NCI-H345 treated with DMSO at 0.1 percent for 48 hours (cell line): Measurements from ENCODE around the gene TNFRSF19.

Experiments used
- DNase-seq: peaks from one replicate; lab custom pipeline; 2025; ENCODE audit not compliant: unreplicated experiment; lab: John Stamatoyannopoulos, UW

TNFRSF19 gene

DNA sequence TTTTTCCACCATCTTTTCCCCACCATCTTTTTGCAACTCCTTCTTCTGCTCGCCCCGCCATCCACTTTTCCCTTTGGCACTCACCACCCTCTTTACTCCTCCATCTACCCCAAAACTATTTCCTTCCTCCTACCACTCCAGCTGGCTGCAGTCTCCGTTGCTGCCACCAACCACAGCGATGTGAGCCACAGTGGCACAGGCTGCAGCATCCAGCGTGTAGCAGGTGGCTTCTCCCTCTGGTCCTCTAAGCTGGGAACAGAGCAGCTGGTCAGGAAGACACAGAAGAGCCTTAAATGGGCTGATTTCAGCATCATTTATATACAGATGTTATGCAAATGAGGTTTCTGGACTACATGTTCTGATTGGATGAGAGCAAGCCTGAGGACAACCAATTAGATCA lies 144.5 kb downstream of the TNFRSF19 start:
- DNase-seq = no peak

DNA sequence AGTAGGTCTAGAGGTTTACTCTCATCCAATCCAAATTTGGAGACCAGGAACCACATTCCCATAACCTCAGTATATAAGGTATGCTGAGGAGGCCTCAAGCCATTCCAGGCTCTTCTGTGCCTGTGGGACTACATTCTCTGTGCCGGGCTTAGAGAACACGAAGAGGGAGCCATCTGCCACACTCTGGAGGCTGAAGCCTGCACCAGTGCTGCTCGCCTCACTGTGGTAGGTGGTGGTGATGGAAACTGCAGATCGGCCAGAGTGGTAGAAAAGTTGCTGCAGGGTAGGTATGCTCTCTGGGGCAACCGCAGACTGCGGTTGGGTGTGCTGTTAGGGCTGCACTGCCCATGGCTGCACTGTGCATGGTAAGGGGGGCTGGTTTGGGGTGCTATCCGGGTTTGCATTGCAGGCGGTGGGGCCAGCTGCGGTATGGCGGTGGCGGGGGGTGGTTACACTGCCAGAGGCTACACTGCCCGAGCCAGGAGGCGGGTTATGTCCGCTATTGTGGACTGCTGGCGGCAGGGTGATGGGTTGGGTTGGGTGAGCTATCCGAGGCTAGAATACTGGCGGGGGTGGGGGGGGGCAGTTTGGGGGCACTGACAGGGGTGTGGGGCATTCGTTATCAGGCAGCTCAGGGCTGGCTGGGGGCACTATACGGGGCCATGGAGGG lies 145.0 kb downstream of the TNFRSF19 start:
- DNase-seq = no peak

DNA sequence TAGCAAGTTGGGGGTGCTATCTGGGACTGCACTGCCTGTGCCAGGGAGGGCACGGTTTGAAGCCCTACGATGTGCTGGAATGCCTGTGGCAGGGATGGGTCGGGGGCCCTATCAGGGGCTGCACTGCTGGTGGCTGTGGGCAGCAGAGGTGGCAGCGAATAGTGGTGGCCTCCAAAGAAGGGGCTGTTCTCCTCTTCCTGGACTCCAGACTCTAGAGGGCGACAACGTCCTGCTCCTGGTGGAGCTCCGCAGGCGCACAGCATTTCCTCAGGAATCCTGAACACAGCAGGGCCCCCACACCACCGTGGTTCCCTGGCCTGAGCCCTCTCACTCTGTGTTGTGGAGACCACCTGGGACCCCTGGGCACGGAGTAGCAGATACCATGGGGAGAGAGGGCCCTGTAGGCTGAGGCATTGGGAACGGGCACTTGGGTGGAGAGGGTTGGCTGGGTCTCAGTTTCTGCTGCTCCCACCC lies 145.6 kb downstream of the TNFRSF19 start:
- no peak for DNase-seq

DNA sequence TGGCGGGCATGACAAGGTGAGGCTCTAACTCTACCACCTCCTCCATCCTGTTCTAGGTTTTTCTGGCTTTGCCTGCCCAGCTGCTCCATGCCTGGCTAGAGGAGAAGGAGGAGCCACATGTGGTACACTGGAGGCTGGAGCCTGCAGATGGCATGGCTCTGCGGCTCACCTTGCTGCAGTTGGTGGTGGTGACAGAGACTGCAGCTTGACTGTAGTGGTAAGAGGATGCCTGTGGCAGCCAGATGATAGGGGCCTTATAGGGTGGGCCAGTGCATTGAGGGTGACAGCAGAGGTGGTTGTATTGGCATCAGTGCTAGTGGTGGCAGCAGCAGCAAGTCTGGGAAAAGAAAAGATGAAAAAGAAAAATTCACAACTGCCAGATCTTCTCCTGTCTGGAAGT lies 146.2 kb downstream of the TNFRSF19 start:
- DNase-seq = no peak

DNA sequence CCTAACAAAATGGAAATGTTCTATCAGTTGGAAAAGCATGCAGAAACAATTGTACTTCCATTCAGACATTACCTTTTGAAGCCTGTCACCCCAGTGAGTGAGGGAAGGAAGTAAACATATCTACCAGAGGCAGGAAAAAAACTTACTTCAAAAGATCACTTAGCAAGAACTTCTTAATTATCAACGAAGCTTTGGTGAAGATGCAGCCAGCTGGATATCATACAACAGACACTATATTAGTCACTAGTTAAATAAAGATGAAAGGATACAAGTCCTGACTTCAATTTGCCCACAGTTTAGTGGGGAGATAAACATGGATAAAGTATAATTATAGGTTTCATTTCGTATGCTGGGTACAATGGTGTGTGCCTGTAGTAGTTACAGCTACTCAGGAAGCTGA lies 148.8 kb downstream of the TNFRSF19 start:
- no peak for DNase-seq

DNA sequence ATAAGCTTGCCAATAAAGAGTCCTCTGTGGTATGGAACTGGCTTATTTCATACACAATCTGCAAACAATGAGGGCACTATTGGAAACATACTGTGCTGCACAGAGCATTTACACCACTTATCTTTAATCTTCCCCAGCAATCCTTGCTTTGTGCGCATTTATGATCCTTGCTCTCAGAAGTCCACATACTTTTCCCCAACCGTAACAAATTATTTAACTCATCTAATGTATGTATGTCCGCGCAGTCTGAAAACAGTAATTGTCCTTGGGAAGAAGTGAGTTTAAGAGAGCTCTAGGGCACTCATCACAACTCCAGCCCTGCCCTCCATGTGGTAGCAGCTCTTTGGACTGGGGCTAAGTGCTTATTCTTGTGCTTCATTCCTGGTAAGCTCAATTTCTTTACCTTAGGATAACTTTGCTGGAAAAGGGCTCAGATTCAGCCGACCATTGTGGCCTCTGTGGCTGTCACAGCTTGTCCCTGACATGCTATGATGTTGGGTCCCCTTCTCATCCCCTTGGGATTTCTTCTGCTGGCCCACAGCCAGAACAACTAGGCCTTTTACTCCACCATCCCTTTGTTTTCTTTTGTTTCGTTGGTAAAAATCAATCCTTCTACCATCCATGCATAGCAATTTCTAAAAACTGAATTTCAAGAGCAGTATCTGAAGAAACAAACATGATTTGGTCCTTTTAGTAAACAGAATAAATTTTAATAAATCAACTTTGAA lies 152.7 kb downstream of the TNFRSF19 start:
- peak; percentile 77 for DNase-seq

DNA sequence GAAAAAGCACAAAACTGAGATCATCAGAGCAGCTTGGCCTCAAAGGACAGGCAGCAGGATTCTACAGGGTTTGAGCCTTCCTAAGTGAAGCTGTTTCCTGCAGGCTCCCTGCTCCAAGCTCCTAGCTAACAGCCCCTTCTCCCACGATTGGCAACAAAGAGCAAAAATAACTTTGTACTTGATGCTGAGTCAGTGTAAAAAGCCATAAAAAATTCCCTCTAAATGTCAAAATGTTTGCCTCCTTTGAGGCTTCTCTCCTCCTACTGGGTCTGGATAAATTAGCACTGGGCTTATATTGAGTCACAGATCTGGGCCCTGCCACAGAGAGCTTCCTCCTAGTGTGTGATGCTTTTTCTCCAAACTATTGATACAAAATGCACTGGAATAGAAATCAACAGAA lies 153.3 kb downstream of the TNFRSF19 start:
- DNase-seq = peak; percentile 77

DNA sequence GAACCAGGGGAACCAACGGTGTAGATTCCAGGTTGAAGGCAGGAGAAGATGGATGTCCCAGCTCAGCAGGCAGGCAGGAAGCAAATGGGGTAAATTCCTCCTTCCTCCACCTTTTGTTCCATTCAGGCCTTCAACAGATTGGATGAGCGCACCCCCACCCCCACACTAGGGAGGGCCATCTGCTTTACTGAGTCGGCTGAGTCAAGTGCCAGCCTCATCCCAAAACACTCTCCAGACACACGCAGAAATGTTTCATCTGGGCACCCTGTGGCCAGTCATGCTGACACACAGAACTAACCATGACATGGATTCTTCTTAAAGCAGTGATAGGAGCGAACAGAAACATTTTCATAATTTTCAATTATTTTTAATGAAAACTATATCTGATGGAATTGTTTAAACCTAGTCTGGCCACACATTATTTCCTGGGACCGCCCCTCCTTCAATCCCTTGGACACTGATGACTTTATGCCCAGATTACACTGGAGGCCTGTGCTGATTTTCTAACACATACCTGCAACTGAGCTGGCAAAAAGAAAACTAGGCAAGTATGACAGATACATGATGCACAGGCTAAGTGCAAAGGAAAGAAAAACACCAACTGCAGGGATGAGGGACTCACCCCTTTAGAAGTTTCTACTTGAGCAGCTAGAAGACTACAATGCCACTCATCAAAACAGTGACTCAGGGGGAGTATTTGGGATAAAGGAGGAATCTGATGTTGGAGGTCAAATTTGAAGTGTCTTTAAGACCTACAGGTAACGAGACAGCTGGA lies 154.2 kb downstream of the TNFRSF19 start:
- DNase-seq = no peak
